Measurements from ENCODE around the gene KRT7.

The KRT7 gene

DNA sequence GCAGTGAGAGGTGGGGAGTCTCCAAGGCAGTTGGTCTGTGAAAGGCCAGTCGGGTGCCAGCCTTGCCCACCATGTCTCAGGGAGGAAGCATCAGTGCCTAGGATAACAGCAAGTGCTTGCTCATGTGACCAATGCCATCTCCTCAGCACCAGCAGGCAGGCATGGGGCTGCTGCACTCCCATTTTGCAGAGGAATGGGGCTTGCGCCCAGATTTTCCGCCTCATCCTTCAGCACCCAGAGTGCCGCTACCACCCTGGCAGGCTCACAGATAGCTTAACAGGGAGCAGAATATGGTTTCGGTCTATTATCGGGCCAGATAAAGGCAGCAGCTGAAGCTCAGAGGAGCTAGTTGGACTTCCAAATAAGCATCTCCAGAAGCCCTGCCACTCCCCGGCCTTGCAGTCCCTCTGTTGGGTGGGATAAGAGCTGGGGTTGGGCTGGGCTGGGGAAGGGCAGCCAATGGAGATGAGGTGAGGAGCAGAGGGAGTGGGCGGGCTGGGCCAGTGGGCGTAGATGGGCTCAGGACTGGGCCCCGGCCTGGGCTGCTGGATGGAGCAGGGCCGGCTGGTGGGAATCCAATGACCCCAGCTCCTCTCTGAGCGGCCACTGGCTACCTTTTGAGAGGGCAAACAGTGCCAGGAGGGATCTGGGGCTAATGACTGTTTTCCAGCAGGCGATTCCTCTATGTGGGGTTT is 32.8 kb upstream of the KRT7 start:
- Histone ChIP-seq H3K9me3 (ENCODE audit: control insufficient read depth, insufficient read depth, low read length) (no peaks in the 10 kb centered on the region), H3K4me1 (ENCODE audit: control insufficient read depth, low read length) (no peaks in the 10 kb centered on the region), H3K27me3 (ENCODE audit: control insufficient read depth, low read length) (no peaks in the 10 kb centered on the region; the same call in 1 of the 2 replicates), H3K9me2 (replicated peaks; ENCODE audit: control insufficient read depth, low read length) (no peaks in the 10 kb centered on the region), H3F3A (ENCODE audit: control insufficient read depth, insufficient read depth) (no peaks in the 10 kb centered on the region), H3K36me3 (ENCODE audit: control insufficient read depth, low read length) (no peaks in the 10 kb centered on the region), H3K27ac (ENCODE audit: low read depth, low read length) (no peak overlapping the region), H3K4me2 (ENCODE audit: low read length) (no peak overlapping the region), H3K4me3 (ENCODE audit: low read length) (no peak overlapping the region), H4K20me1 (ENCODE audit: control insufficient read depth, insufficient read depth, low read depth, low read length) (no peaks in the 10 kb centered on the region), H3K79me2 (ENCODE audit: control insufficient read depth, low read length) (no peaks in the 10 kb centered on the region)
- no peak for TF ChIP-seq CTCF (IDR thresholded peaks at IDR 0.05; ENCODE audit: low read depth, low read length, poor library complexity, severe bottlenecking)
- TF ChIP-seq EZH2phosphoT487 (IDR thresholded peaks at IDR 0.05; ENCODE audit: borderline replicate concordance, low read length) = no peak

DNA sequence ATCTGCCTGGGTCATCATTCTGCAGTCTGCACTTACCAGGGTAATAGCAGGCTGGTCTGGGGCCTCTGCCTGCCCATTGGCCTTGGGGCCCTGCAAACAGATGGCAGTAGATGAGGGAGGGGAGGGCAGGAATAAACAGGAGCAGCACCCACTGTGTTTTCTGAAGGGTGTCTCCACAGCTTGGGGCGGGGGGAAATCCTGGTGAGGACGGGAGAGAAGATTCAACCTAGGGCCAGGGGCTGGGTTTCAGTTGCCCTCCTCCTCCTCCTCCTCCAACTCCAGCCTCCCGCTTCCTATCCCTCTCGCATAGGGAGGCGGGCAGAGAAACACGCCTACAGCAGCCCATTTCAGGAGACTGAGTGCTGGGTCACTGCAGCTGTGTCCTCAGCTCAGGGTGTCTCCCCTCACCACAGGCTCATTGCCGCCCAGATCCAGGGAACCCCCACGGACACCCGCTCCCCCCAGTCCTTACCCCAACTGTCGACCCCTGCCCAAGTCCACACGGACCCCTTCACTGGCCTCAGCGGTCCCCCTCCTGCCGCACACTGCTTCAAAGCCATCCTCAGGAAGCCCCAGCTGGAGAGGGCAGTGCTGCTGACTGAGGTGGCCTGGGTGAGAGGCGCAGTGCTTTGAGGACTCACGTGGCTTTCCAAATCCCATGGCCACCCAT is 32.1 kb upstream of the KRT7 start:
- no peaks in the 10 kb centered on the region for H3K36me3 ChIP-seq (ENCODE audit: control insufficient read depth, low read length)
- H3K79me2 ChIP-seq (ENCODE audit: control insufficient read depth, low read length) = no peaks in the 10 kb centered on the region
- no peak overlapping the region for H3K4me3 ChIP-seq (ENCODE audit: low read length)
- H3F3A ChIP-seq (ENCODE audit: control insufficient read depth, insufficient read depth) = no peaks in the 10 kb centered on the region
- H3K9me3 ChIP-seq (ENCODE audit: control insufficient read depth, insufficient read depth, low read length) = no peaks in the 10 kb centered on the region
- no peaks in the 10 kb centered on the region for H3K4me1 ChIP-seq (ENCODE audit: control insufficient read depth, low read length)
- no peaks in the 10 kb centered on the region for H3K9me2 ChIP-seq (replicated peaks; ENCODE audit: control insufficient read depth, low read length)
- no peaks in the 10 kb centered on the region; the same call in 1 of the 2 replicates for H3K27me3 ChIP-seq (ENCODE audit: control insufficient read depth, low read length)
- H3K4me2 ChIP-seq (ENCODE audit: low read length) = no peak overlapping the region
- H4K20me1 ChIP-seq (ENCODE audit: control insufficient read depth, insufficient read depth, low read depth, low read length) = no peaks in the 10 kb centered on the region
- no peak overlapping the region for H3K27ac ChIP-seq (ENCODE audit: low read depth, low read length)
- TF ChIP-seq CTCF (IDR thresholded peaks at IDR 0.05; ENCODE audit: low read depth, low read length, poor library complexity, severe bottlenecking) (no peak), EZH2phosphoT487 (IDR thresholded peaks at IDR 0.05; ENCODE audit: borderline replicate concordance, low read length) (no peak)

DNA sequence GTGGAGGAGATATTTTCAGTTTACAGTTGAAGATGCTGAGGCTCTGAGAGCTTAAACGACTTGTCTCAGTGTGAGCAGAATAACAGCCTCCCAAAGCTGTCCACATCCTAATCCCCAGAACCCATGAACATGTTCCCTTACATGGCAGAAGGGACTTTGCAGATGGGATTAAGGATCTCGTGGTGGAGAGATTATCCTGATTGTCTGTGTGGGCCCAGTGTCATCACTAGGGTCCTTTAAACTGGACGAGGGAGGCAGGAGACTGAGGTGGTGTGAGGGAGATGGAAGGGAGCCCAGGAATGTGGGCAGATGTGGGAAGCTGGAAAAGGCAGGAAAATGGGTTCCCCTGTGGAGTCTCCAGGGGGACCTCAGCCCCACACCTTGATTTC is 31.6 kb upstream of the KRT7 start:
- H3K27me3 ChIP-seq (ENCODE audit: control insufficient read depth, low read length) = no peaks in the 10 kb centered on the region; the same call in 1 of the 2 replicates
- no peaks in the 10 kb centered on the region for H3K9me2 ChIP-seq (replicated peaks; ENCODE audit: control insufficient read depth, low read length)
- H3K4me3 ChIP-seq (ENCODE audit: low read length) = no peak overlapping the region
- no peaks in the 10 kb centered on the region for H3K9me3 ChIP-seq (ENCODE audit: control insufficient read depth, insufficient read depth, low read length)
- no peaks in the 10 kb centered on the region for H3K79me2 ChIP-seq (ENCODE audit: control insufficient read depth, low read length)
- no peaks in the 10 kb centered on the region for H3F3A ChIP-seq (ENCODE audit: control insufficient read depth, insufficient read depth)
- no peaks in the 10 kb centered on the region for H3K36me3 ChIP-seq (ENCODE audit: control insufficient read depth, low read length)
- TF ChIP-seq EZH2phosphoT487 (IDR thresholded peaks at IDR 0.05; ENCODE audit: borderline replicate concordance, low read length) (no peak), CTCF (IDR thresholded peaks at IDR 0.05; ENCODE audit: low read depth, low read length, poor library complexity, severe bottlenecking) (no peak)
- no peak overlapping the region for H3K27ac ChIP-seq (ENCODE audit: low read depth, low read length)
- H3K4me1 ChIP-seq (ENCODE audit: control insufficient read depth, low read length) = no peaks in the 10 kb centered on the region
- H3K4me2 ChIP-seq (ENCODE audit: low read length) = no peak overlapping the region
- H4K20me1 ChIP-seq (ENCODE audit: control insufficient read depth, insufficient read depth, low read depth, low read length) = no peaks in the 10 kb centered on the region
